Activated CD8-positive, alpha-beta memory T cell treated with anti-CD3 and anti-CD28 coated beads, Interleukin-2, amount 10 ng/mL, durations not matched to agents 7 days and 5 days (primary cell): ENCODE measurements around the gene CHD2. TPM values are rescaled to one million over a fixed set of nuclear protein-coding genes. Genes with fewer than 3 reads are reported as not detected.
A peak's percentile ranks its signal among the peaks of the same experiment; 100 is the strongest.

Experiments used
- ATAC-seq: fragments of 150-1000 bp; cut with Tn5 transposase; one replicate; pipeline ENCODE4 v1.10.0; 2021; ENCODE audit warnings: moderate library complexity
- CTCF ChIA-PET: fragments of 350-600 bp; sonication (Branson Sonifier 250); formaldehyde crosslinking; loops from one replicate; lab custom pipeline; 2021; ENCODE audit warnings: antibody characterized with exemption; lab: Charles Lee
- DNase-seq: peaks from one replicate; pipeline ENCODE4 v3.0.0-alpha.2; 2020
- H3K27ac Mint-ChIP-seq: one replicate; pipeline ENCODE4 v1.8.0; 2021; ENCODE audit warnings: mild to moderate bottlenecking, mixed read lengths
- H3K27me3 Mint-ChIP-seq: one replicate; pipeline ENCODE4 v1.8.0; 2021; ENCODE audit warnings: mixed read lengths
- H3K36me3 Mint-ChIP-seq: one replicate; pipeline ENCODE4 v1.8.0; 2021; ENCODE audit warnings: mild to moderate bottlenecking, mixed read lengths
- H3K4me1 Mint-ChIP-seq: one replicate; pipeline ENCODE4 v1.8.0; 2021; ENCODE audit warnings: mixed read lengths
- H3K4me3 Mint-ChIP-seq: one replicate; pipeline ENCODE4 v1.8.0; 2021; ENCODE audit warnings: mild to moderate bottlenecking, moderate library complexity, mixed read lengths
- H3K9me3 Mint-ChIP-seq: one replicate; pipeline ENCODE4 v1.8.0; 2022; ENCODE audit warnings: low read depth, mixed read lengths
- total RNA-seq, 2 experiments: library from RNA; stranded (reverse); gene quantifications; one replicate each; pipeline ENCODE4 v1.2.3, GENCODE V29; 2021

Gene CHD2
- total RNA-seq, 2 experiments from 2014 or later: 121 to 151 TPM

DNA sequence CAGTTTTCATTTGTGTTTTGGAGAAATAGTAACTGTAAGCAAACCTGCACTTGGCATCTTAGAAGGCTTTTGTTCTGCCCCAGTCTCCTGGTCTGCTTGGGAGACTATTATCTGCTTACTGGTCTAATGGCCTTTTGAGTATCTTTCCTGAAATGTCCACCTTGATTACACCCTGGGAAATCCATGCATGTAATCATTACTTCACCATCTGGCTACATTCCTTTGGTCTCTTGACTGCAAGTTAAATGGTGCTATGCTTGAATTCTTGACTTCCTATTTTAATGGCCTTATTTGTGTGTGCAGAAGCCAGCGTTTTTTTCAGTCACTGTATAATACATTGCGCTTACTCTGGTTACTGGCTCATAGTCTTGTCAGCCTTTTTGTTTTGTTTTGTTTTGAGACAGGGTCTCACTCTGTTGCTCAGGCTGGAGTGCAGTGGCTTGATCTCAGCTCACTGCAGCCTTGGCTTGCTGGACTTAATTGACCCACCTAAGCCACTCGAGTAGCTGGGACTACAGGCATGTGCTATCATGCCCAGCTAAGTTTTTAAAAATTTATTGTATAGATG, 30.0 kb downstream of the CHD2 start:
- Mint-ChIP-seq H3K4me3 (no peak overlapping the region), H3K27me3 (no peaks in the 10 kb centered on the region), H3K4me1 (peaks cover 23% of the 10 kb centered on the region), H3K9me3 (no peaks in the 10 kb centered on the region), H3K36me3 (peaks cover 82% of the 10 kb centered on the region), H3K27ac (no peak overlapping the region)
- DNase-seq (no peak), ATAC-seq (no peak)
- CTCF ChIA-PET: interaction anchor here (0.9 to 2.9 kb wide), 3 partner anchors 99 to 133 kb away, joined by 3 to 11 read pairs (median 3); no protein-coding TSS in a partner anchor

DNA sequence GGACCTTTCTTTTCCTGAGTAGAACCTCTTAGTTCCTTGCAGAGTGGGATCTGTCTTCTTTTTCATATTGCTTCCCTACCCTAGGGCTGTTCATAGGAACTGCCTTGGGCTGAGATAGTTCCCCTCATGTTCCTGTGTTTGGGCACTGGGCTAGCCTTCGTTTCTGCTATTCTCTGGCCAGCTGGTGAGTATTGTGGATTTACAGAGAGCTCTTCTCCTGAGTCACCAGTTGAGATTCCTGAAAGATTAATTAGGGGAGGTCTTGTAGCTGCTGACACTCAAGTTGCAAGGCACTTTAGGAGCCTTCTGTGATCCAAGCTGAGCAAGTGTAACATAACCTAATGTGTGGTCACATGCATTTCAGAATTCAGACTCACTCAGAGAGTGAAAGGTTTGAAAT, 30.7 kb downstream of the CHD2 start:
- Mint-ChIP-seq H3K4me3 (no peak overlapping the region), H3K36me3 (peaks cover 83% of the 10 kb centered on the region), H3K27me3 (no peaks in the 10 kb centered on the region), H3K27ac (no peak overlapping the region), H3K4me1 (peaks cover 25% of the 10 kb centered on the region), H3K9me3 (no peaks in the 10 kb centered on the region)
- no peak for DNase-seq
- no peak for ATAC-seq
- CTCF ChIA-PET: interaction anchor here (0.9 to 2.9 kb wide), 3 partner anchors 98 to 134 kb away, joined by 3 to 11 read pairs (median 3); no protein-coding TSS in a partner anchor

DNA sequence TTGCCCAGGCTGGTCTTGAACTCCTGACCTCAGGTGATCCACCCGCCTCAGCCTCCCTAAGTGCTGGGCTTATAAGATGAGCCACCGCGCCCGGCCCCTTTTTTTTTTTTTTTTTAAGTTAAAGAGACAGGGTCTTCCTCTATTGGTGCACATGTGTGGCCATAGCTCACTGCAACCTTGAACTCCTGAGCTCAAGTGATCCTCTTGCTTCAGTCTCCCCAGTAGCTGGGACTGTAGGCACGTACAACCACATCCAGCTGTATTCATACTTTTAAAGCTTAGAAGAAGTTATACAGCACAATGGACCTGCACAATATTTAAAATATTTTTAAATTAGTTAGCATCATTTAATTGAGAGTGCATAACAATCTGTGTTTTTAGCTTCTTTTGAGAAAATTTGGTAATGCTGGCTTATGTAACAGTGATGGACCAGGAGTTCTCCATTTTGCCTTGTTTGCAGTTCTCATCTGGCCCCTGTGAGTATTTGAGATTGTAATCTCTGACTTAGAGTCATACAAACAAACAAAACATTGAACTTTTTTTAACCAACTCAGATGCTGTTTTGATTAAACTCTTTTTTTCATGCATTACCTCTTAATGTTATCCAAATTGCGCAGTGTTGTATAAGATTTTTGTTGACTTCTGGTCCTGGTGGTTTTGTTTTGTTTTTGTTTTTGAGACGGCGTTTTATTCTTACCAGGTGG, 33.0 kb downstream of the CHD2 start:
- no peak overlapping the region for H3K4me3 Mint-ChIP-seq
- no peaks in the 10 kb centered on the region for H3K9me3 Mint-ChIP-seq
- ATAC-seq (no peak), DNase-seq (no peak)
- H3K27ac Mint-ChIP-seq: no peak overlapping the region
- peaks cover 74% of the 10 kb centered on the region for H3K36me3 Mint-ChIP-seq
- peaks cover 29% of the 10 kb centered on the region for H3K4me1 Mint-ChIP-seq
- no peaks in the 10 kb centered on the region for H3K27me3 Mint-ChIP-seq
- CTCF ChIA-PET: interaction anchor here (0.6 to 2.9 kb wide), 6 partner anchors 9 to 136 kb away, joined by 3 to 11 read pairs (median 3); no protein-coding TSS in a partner anchor

DNA sequence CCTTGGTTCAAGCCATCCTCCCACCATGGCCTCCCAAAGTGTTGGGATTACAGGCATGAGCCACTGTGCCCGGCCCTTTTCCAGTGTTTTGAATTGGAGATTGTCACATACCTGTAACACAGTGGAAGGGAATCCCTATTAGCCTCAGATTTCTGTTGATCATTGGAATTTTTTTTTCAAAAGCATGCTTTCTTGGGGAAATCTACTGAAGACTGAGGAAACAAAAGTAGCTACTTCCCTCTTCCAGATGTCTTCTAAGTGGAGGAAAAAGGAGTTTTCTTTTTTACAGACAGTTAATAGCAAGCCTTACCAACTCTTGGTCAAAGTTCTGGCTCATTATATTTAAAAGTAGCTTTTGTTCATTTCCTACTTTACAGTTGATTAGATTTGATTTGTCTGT, 33.7 kb downstream of the CHD2 start:
- Mint-ChIP-seq H3K4me3 (no peak overlapping the region), H3K27ac (no peak overlapping the region), H3K36me3 (peaks cover 71% of the 10 kb centered on the region), H3K27me3 (no peaks in the 10 kb centered on the region), H3K9me3 (no peaks in the 10 kb centered on the region), H3K4me1 (peaks cover 27% of the 10 kb centered on the region)
- ATAC-seq (no peak), DNase-seq (no peak)
- CTCF ChIA-PET: interaction anchor here (2.1 kb wide), 1 partner anchor 16 kb away, joined by 7 read pairs; no protein-coding TSS in a partner anchor

DNA sequence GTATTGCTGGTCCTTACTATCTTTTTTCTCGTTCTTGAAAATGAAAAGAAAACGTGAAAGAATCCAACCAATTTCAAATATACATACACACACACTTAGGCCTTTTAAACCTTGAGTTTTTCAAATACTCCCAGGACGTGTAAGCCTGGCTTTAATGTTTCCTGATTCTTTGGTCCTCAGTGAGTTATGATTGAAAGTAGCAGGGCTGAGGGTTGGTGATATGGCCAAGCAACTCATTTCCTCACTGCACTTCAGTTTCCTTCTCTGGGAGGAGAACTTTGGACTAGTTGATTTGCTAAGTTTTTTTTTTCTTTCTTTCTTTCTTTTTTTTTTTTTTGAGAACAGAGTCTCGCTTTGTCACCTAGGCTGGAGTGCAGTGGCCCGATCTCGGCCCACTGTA, 34.6 kb downstream of the CHD2 start:
- H3K27me3 Mint-ChIP-seq: no peaks in the 10 kb centered on the region
- H3K27ac Mint-ChIP-seq: no peak overlapping the region

DNA sequence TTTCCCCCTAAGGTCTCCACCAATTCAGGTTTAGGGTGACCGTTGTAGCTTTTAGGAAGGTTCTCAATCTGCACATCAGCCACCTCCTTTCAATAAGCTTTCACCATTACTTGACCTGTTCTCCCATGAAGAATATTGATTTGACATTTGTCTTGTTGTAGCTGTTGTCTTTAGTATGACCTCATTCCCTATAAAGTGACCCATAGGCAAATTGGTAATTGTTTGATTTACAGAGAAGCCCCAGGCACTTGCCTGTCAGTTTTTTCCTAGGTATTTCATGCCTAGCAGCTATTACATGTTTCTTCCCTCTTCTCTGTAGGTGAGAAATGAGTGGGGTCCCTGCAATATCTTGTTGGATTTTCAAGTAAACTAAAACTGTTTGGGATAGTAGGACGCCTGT, 36.0 kb downstream of the CHD2 start:
- CTCF ChIA-PET: interaction anchor here (1.2 to 1.8 kb wide), 4 partner anchors 18 to 139 kb away, joined by 3 to 10 read pairs (median 4); no protein-coding TSS in a partner anchor
- no peaks in the 10 kb centered on the region for H3K9me3 Mint-ChIP-seq
- DNase-seq (no peak), ATAC-seq (no peak)
- peaks cover 27% of the 10 kb centered on the region for H3K4me1 Mint-ChIP-seq
- H3K36me3 Mint-ChIP-seq: peaks cover 69% of the 10 kb centered on the region
- no peaks in the 10 kb centered on the region for H3K27me3 Mint-ChIP-seq
- H3K4me3 Mint-ChIP-seq: no peak overlapping the region
- H3K27ac Mint-ChIP-seq: peak overlapping the region; percentile 24

More for the DNA sequence above, 34.6 kb downstream of the CHD2 start:
- H3K4me1 Mint-ChIP-seq: peaks cover 27% of the 10 kb centered on the region
- H3K9me3 Mint-ChIP-seq: no peaks in the 10 kb centered on the region
- ATAC-seq: no peak
- no peak overlapping the region for H3K4me3 Mint-ChIP-seq
- peaks cover 72% of the 10 kb centered on the region for H3K36me3 Mint-ChIP-seq
- CTCF ChIA-PET: interaction anchor here (2.1 kb wide), 1 partner anchor 16 kb away, joined by 7 read pairs; no protein-coding TSS in a partner anchor
- DNase-seq: no peak

DNA sequence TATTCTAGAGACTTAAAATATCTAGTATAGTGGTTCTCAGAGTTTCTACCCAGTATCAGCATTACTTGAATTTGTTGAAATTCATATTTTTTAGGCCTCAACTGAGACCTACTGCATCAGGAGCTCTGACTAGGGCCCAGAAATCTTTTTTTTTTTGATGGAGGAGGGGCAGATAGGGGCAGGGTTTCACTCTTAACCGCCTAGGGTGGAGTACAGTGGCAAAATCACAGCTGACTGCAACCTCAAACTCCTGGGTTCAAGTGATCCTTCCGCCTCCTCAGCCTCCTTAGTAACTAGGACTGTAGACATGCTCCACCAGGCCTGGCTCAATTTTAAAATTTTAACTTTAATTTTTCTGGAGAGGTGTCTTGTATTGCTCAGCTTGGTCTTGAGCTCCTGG, 36.6 kb downstream of the CHD2 start:
- Mint-ChIP-seq H3K27ac (peak overlapping the region; percentile 11), H3K27me3 (no peaks in the 10 kb centered on the region), H3K9me3 (no peaks in the 10 kb centered on the region), H3K4me3 (no peak overlapping the region), H3K36me3 (peaks cover 70% of the 10 kb centered on the region), H3K4me1 (peaks cover 29% of the 10 kb centered on the region)
- ATAC-seq (no peak), DNase-seq (no peak)
- CTCF ChIA-PET: interaction anchor here (0.6 to 1.8 kb wide), 6 partner anchors 17 to 140 kb away, joined by 3 to 10 read pairs (median 4); no protein-coding TSS in a partner anchor

DNA sequence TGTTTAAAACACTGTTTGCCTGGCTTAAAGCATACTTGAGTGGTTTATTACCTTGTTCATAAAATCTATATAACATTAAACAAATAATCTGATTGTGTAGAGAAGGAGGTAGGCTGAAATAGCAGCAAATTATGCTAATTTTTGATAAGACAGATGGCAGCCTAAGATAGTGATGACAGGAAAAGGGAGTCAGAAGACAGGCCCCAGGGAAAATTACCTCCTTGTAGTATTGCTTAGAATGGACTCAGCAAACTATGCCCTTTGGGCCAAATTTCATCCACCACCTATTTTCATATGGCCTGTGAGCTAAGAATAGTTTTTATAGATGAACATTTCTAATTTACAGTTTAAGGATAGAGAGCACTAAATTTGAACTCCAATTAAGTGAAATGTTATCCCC, 37.8 kb downstream of the CHD2 start:
- H3K4me1 Mint-ChIP-seq: peaks cover 32% of the 10 kb centered on the region
- CTCF ChIA-PET: interaction anchor here (1.2 kb wide), 1 partner anchor 129 kb away, joined by 3 read pairs; no protein-coding TSS in a partner anchor
- no peak overlapping the region for H3K4me3 Mint-ChIP-seq
- DNase-seq: no peak
- no peaks in the 10 kb centered on the region for H3K9me3 Mint-ChIP-seq
- no peak for ATAC-seq
- H3K27ac Mint-ChIP-seq: no peak overlapping the region
- H3K27me3 Mint-ChIP-seq: no peaks in the 10 kb centered on the region
- peaks cover 72% of the 10 kb centered on the region for H3K36me3 Mint-ChIP-seq

DNA sequence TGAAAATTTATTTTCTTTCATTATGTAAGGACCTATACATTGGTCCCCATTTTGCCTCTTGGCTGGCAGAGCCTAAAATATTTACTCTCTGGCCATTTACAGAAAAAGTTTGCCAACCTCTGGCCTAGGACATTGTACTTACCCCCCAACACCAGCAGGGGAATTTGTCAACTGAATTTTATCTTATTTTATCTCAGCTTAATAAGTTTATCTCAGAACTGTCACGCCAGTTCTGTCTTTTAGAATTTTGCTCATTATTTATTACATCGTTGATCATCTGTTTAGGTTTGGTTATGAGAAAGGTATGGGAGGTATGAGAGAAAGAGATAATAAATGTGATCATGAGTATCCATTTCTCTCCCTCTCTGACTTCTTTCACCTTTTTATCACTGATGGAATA, 38.3 kb downstream of the CHD2 start:
- H3K4me3 Mint-ChIP-seq: no peak overlapping the region
- H3K4me1 Mint-ChIP-seq: peaks cover 29% of the 10 kb centered on the region
- no peak for ATAC-seq
- no peaks in the 10 kb centered on the region for H3K9me3 Mint-ChIP-seq
- H3K36me3 Mint-ChIP-seq: peaks cover 73% of the 10 kb centered on the region
- no peaks in the 10 kb centered on the region for H3K27me3 Mint-ChIP-seq
- CTCF ChIA-PET: interaction anchor here (1.0 to 2.0 kb wide), 4 partner anchors 10 to 130 kb away, joined by 3 to 5 read pairs (median 3); no protein-coding TSS in a partner anchor
- H3K27ac Mint-ChIP-seq: peak overlapping the region; percentile 36
- DNase-seq: no peak

DNA sequence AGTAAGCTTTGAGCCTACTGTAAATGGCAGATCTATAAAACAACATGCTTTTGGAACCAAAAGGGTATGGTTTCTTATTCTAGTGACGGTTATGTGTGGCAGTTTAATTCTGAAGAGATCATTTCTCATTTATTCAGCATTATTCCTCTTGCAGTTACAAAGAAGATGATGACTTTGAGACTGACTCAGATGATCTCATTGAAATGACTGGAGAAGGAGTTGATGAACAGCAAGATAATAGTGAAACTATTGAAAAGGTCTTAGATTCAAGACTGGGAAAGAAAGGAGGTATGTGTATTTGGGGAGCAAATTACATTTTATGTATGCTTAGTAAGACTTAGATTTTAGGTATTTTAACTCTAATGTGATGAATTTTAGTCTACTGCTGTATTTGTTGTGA, 41.5 kb downstream of the CHD2 start:
- no peak for ATAC-seq
- no peaks in the 10 kb centered on the region for H3K27me3 Mint-ChIP-seq
- H3K4me1 Mint-ChIP-seq: peaks cover 16% of the 10 kb centered on the region
- no peak for DNase-seq
- no peak overlapping the region for H3K4me3 Mint-ChIP-seq
- H3K27ac Mint-ChIP-seq: no peak overlapping the region
- CTCF ChIA-PET: no interaction called here
- peaks cover 9% of the 10 kb centered on the region for H3K9me3 Mint-ChIP-seq
- H3K36me3 Mint-ChIP-seq: peaks cover 79% of the 10 kb centered on the region

DNA sequence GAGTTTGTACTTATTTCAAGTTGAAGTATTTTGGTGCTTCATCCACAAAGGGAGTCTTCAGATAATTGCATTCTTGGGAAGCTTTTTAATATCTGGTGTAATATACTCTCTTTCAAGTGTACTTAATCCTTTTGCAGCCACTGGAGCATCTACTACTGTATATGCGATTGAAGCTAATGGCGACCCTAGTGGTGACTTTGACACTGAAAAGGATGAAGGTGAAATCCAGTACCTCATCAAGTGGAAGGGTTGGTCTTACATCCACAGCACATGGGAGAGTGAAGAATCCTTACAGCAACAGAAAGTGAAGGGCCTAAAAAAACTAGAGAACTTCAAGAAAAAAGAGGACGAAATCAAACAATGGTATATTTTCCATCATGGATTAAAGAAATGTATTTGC, 42.6 kb downstream of the CHD2 start:
- Mint-ChIP-seq H3K36me3 (peaks cover 84% of the 10 kb centered on the region), H3K9me3 (peaks cover 13% of the 10 kb centered on the region), H3K4me3 (no peak overlapping the region), H3K4me1 (peaks cover 13% of the 10 kb centered on the region), H3K27me3 (no peaks in the 10 kb centered on the region), H3K27ac (no peak overlapping the region)
- ATAC-seq: no peak
- CTCF ChIA-PET: interaction anchor here (0.7 to 1.5 kb wide), 2 partner anchors 10 to 134 kb away, joined by 3 to 5 read pairs; no protein-coding TSS in a partner anchor
- DNase-seq: no peak

DNA sequence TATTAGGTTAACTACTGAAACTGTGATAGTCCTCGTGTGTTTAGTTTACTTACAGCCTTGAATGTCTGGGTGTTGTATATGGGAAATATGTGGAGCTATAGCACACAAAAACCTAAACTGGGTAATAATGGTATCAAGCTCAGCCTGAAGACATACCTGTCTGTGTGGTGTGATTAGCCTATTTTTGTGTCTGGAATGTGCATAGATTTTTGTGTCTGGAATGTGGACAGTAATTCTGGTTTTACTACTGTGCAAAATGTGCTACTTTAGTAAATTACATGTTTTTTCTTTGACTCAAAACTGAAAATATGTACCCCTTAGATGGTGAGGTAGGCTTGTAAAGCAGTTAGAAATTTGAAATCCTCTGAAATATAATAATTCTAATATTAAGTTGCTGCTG, 43.5 kb downstream of the CHD2 start:
- Mint-ChIP-seq H3K4me3 (no peak overlapping the region), H3K36me3 (peaks cover 86% of the 10 kb centered on the region), H3K4me1 (peaks cover 13% of the 10 kb centered on the region), H3K27ac (no peak overlapping the region), H3K9me3 (peaks cover 19% of the 10 kb centered on the region), H3K27me3 (no peaks in the 10 kb centered on the region)
- no peak for ATAC-seq
- DNase-seq: no peak
- CTCF ChIA-PET: interaction anchor here (1.0 to 1.5 kb wide), 2 partner anchors 135 to 148 kb away, joined by 3 to 5 read pairs; no protein-coding TSS in a partner anchor

DNA sequence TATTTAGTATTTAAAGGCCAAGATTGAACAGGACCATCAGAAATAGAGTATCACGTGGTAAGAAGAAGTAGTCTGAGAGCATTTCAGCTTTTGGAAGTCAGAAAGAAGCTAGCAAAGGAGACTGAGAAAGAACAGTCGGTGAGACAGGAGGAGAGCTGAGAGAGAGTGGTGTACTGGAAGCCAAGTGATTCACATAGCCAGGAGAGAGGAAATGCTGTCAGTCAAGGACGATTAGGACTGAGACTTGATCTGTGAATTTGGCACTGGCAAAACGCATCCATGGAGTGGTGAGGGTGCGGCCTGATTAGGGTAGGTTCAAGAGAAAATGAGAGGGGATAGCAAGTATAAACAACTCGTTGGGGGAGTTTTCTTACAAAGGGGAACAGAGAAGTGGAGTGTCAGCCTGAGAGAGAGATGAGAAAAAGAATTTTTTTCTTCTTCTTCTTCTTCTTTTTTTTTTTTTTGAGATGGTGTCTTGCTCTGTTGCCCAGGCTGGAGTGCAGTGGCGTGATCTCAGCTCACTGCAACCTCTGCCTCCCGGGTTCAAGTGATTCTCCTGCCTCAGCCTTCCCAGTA, 44.9 kb downstream of the CHD2 start:
- ATAC-seq (no peak), DNase-seq (no peak)
- CTCF ChIA-PET: interaction anchor here (1.1 to 2.0 kb wide), 2 partner anchors 9 to 19 kb away, joined by 4 to 5 read pairs; no protein-coding TSS in a partner anchor
- Mint-ChIP-seq H3K27ac (no peak overlapping the region), H3K36me3 (peaks cover 91% of the 10 kb centered on the region), H3K4me3 (no peak overlapping the region), H3K4me1 (peaks cover 13% of the 10 kb centered on the region), H3K9me3 (peaks cover 31% of the 10 kb centered on the region), H3K27me3 (no peaks in the 10 kb centered on the region)
